Adrenal gland (tissue), 12 donors: ENCODE results near the gene PROSER2. TPM values are rescaled to one million over a fixed set of nuclear protein-coding genes. Genes with fewer than 3 reads are reported as not detected.

Experiments
- DNase-seq, 7 donors: peaks; one replicate each; pipeline ENCODE4 v3.0.0-alpha.2; 2019 to 2020
- H3K27ac ChIP-seq, 5 donors: fragments of 200-600 bp; sonication (generic) in 4 of 5; 1 replicate in 3 of 5; 2 replicates in 2 of 5; pipeline versions ENCODE4 v1.5.1 to v1.8.0; 2016 to 2020; ENCODE audit warnings: mild to moderate bottlenecking in 1 of 5
- H3K27me3 ChIP-seq: fragments of 200-600 bp; 2 replicates; pipeline ENCODE4 v1.8.0; 2021
- H3K36me3 ChIP-seq, 2 donors: fragments of 200-600 bp; replicated peaks in 1 of 2; 1 replicate in 1 of 2; 2 replicates in 1 of 2; pipeline versions ENCODE4 v1.5.1 to v1.8.0; 2018 to 2022
- H3K4me1 ChIP-seq, 2 donors: fragments of 200-600 bp; replicated peaks in 1 of 2; 1 replicate in 1 of 2; 2 replicates in 1 of 2; pipeline versions ENCODE4 v1.5.1 to v1.8.0; 2018 to 2021
- H3K4me3 ChIP-seq, 4 donors: fragments of 200-600 bp; sonication (generic) in 3 of 4; one replicate each; pipeline ENCODE4 v1.5.1; 2016 to 2018
- H3K9me3 ChIP-seq, 3 donors: fragments of 200-600 bp; sonication (generic) in 1 of 3; replicated peaks in 1 of 3; 1 replicate in 2 of 3; 2 replicates in 1 of 3; pipeline versions ENCODE4 v1.5.1 to v1.8.0; 2016 to 2021
- CTCF ChIP-seq, 6 experiments: fragments of 450-650 bp in 4 of 6; fragments of 200-600 bp in 2 of 6; sonication (generic) in 1 of 6; IDR thresholded peaks; 1 replicate in 5 of 6; 2 replicates in 1 of 6; pipeline versions ENCODE4 v1.5.1 to v1.8.0; 2016 to 2021; ENCODE audit warnings: antibody characterized with exemption in 6 of 6, mild to moderate bottlenecking in 2 of 6, moderate library complexity in 1 of 6
- POLR2A ChIP-seq, 2 donors: fragments of 450-650 bp; IDR thresholded peaks; one replicate each; pipeline ENCODE4 v1.6.1; 2017; ENCODE audit warnings: antibody characterized with exemption in 2 of 2, mild to moderate bottlenecking in 2 of 2, moderate library complexity in 1 of 2
- WGBS, 4 donors: extraction: QIAGEN DNeasy Blood & Tissue Kit in 2 of 4; methylation state at CpG; one replicate each; pipeline versions ENCODE4 v1.1.5 to v1.1.7; 2013 to 2017; 5-methylcytosine and 5-hydroxymethylcytosine counted together
- intact Hi-C, 2 donors: fragments of 100-400 bp; cut with DNase I; formaldehyde crosslinking; loops; one replicate each; pipeline versions ENCODE4 v1.14.1 to v1.15.0; 2022 to 2023
- polyA plus RNA-seq, 3 donors: library from polyadenylated mRNA; stranded (reverse); fragments of 200-250 nt in 2 of 3; fragments of 350-450 nt in 1 of 3; fragmentation: Illumina TruSeq in 1 of 3; extraction: RNeasy Lipid Tissue Mini Kit (QIAGEN cat#74804) in 1 of 3; gene quantifications; one replicate each; pipeline ENCODE4 v1.2.3, GENCODE V29; 2013 to 2014
- total RNA-seq, 9 donors: library from RNA; depleted of rRNA in 4 of 9; stranded (reverse); fragments of >200 nt in 4 of 9; fragments of 120-200 nt in 1 of 9; fragmentation: NEBNext Ultra II Directional in 1 of 9; extraction: Animal tissue kit (Norgen Biotek cat#: 25700) in 1 of 9; gene quantifications; one replicate each; pipeline versions ENCODE4 v1.1.0 to v1.2.4, GENCODE V29; 2013 to 2023
- donor health status: healthy with polysubstance abuse.
- donor health status: Bipolar disorder and iron deficiency.
- donor health status: DM: yes; HTN: yes; CAD: no.
- donor health status: DM: no; HTN: no; CAD: no.
- donor health status: DM: no; HTN: no; CAD: no.
- donor health status: DM: yes; HTN: yes; CAD: no.

PROSER2 gene
- total and polyA plus RNA-seq, 12 donors: 0.33 to 16.6 (median 2.3) TPM

GRCh38 chr10:11908991-11909390 lies 85.8 kb downstream of the PROSER2 start:
- H3K27ac ChIP-seq: no peak overlapping the region
- no peaks in the 10 kb centered on the region for H3K4me1 ChIP-seq
- H3K27me3 ChIP-seq: no peaks in the 10 kb centered on the region
- H3K9me3 ChIP-seq: no peaks in the 10 kb centered on the region
- no peak for TF ChIP-seq CTCF (IDR thresholded peaks at IDR 0.05)
- no peak for TF ChIP-seq POLR2A (IDR thresholded peaks at IDR 0.05)
- H3K36me3 ChIP-seq: no peaks in the 10 kb centered on the region
- no peak for DNase-seq
- H3K4me3 ChIP-seq: no peak overlapping the region
- intact Hi-C loops: no loop called here
- WGBS, 4 donors: 95 to 99% (median 97%) methylated on average over 11 of the region's 11 CpGs

GRCh38 chr10:11909618-11910017 lies 86.5 kb downstream of the PROSER2 start:
- no peak for DNase-seq
- Histone ChIP-seq H3K27me3 (no peaks in the 10 kb centered on the region), H3K4me3 (no peak overlapping the region), H3K36me3 (no peaks in the 10 kb centered on the region), H3K4me1 (no peaks in the 10 kb centered on the region), H3K9me3 (no peaks in the 10 kb centered on the region), H3K27ac (no peak overlapping the region)
- TF ChIP-seq CTCF (IDR thresholded peaks at IDR 0.05) (no peak), POLR2A (IDR thresholded peaks at IDR 0.05) (no peak)
- 37 to 78% (median 69%) methylated on average over 9 to 10 of the region's 10 CpGs for WGBS, 4 donors
- intact Hi-C loops: no loop called here

- Histone ChIP-seq H3K27me3 (no peaks in the 10 kb centered on the region), H3K4me3 (no peak overlapping the region), H3K9me3 (no peaks in the 10 kb centered on the region), H3K27ac (no peak overlapping the region), H3K4me1 (no peaks in the 10 kb centered on the region), H3K36me3 (no peaks in the 10 kb centered on the region)
- no peak for DNase-seq
- WGBS, 4 donors: 81 to 90% (median 84%) methylated on average over 7 to 10 of the region's 10 CpGs
- TF ChIP-seq CTCF (IDR thresholded peaks at IDR 0.05): no peak
- no peak for TF ChIP-seq POLR2A (IDR thresholded peaks at IDR 0.05)
- intact Hi-C loops: no loop called here
Observed at GRCh38 chr10:11910102-11910501, 86.9 kb downstream of the PROSER2 start.

GRCh38 chr10:11913079-11913641 lies 90.0 kb downstream of the PROSER2 start:
- H3K4me3 ChIP-seq: no peak overlapping the region
- intact Hi-C loops: no loop called here
- no peaks in the 10 kb centered on the region for H3K9me3 ChIP-seq
- H3K27me3 ChIP-seq: no peaks in the 10 kb centered on the region
- WGBS, 4 donors: 53 to 66% (median 63%) methylated on average over 9 to 11 of the region's 11 CpGs
- no peaks in the 10 kb centered on the region for H3K4me1 ChIP-seq
- no peaks in the 10 kb centered on the region for H3K36me3 ChIP-seq
- TF ChIP-seq CTCF (IDR thresholded peaks at IDR 0.05) (no peak), POLR2A (IDR thresholded peaks at IDR 0.05) (no peak)
- DNase-seq: peak in 1 of 7 donors; percentile 11
- H3K27ac ChIP-seq: no peak overlapping the region
